H9 (cell line): ENCODE results near the gene BCKDHA. TPM values are rescaled to one million over a fixed set of nuclear protein-coding genes. Genes with fewer than 3 reads are reported as not detected.

ENCODE experiments used
- DNase-seq: peaks from one replicate; pipeline ENCODE4 v3.0.0-alpha.2; 2017
- H2AFZ ChIP-seq: one replicate; pipeline ENCODE4 v1.6.1; 2013; ENCODE audit warnings: mild to moderate bottlenecking, low read length, control low read depth, moderate library complexity
- H2AK5ac ChIP-seq: 2 replicates; pipeline ENCODE4 v1.6.1; 2013; ENCODE audit warnings: low read length, control low read depth, mixed read lengths; ENCODE audit not compliant: insufficient read length
- H2BK120ac ChIP-seq: one replicate; pipeline ENCODE4 v1.6.1; 2013; ENCODE audit warnings: low read depth, mild to moderate bottlenecking, low read length, control low read depth, inconsistent platforms; ENCODE audit not compliant: poor library complexity, severe bottlenecking
- H2BK12ac ChIP-seq: 2 replicates; pipeline ENCODE4 v1.6.1; 2013; ENCODE audit warnings: low read length, control low read depth, mixed read lengths, low read depth; ENCODE audit not compliant: insufficient read length
- H2BK15ac ChIP-seq: 2 replicates; pipeline ENCODE4 v1.6.1; 2013; ENCODE audit warnings: low read depth, low read length, control low read depth
- H2BK20ac ChIP-seq: one replicate; pipeline ENCODE4 v1.6.1; 2013; ENCODE audit warnings: low read depth, mild to moderate bottlenecking, low read length, control low read depth, inconsistent platforms; ENCODE audit not compliant: poor library complexity, severe bottlenecking
- H2BK5ac ChIP-seq: 2 replicates; pipeline ENCODE4 v1.6.1; 2013; ENCODE audit warnings: low read length, control low read depth, mixed read lengths; ENCODE audit not compliant: insufficient read length
- H3K14ac ChIP-seq: 2 replicates; pipeline ENCODE4 v1.6.1; 2013; ENCODE audit warnings: low read length, control low read depth; ENCODE audit not compliant: insufficient read depth
- H3K18ac ChIP-seq: 2 replicates; pipeline ENCODE4 v1.6.1; 2013; ENCODE audit warnings: low read depth, mild to moderate bottlenecking, mixed read lengths, low read length, control low read depth; ENCODE audit not compliant: insufficient read length
- H3K23ac ChIP-seq: 2 replicates; pipeline ENCODE4 v1.6.1; 2013; ENCODE audit warnings: low read length, control low read depth, mixed read lengths, low read depth; ENCODE audit not compliant: insufficient read length
- H3K23me2 ChIP-seq: 2 replicates; pipeline ENCODE4 v1.6.1; 2013; ENCODE audit warnings: low read depth, mild to moderate bottlenecking, mixed read lengths, low read length, control low read depth; ENCODE audit not compliant: insufficient read length, poor library complexity, severe bottlenecking
- H3K27ac ChIP-seq: 2 replicates; pipeline ENCODE4 v1.5.1; 2013; ENCODE audit warnings: low read length, control low read depth, mixed read lengths, low read depth; ENCODE audit not compliant: insufficient read length
- H3K27me3 ChIP-seq: 2 replicates; pipeline ENCODE4 v1.6.1; 2013; ENCODE audit warnings: low read length, control low read depth, inconsistent platforms; ENCODE audit not compliant: insufficient read depth
- H3K4ac ChIP-seq: 2 replicates; pipeline ENCODE4 v1.6.1; 2013; ENCODE audit warnings: low read depth, mild to moderate bottlenecking, control low read depth, inconsistent platforms, low read length, moderate library complexity
- H3K4me1 ChIP-seq: 2 replicates; pipeline ENCODE4 v1.6.1; 2013; ENCODE audit warnings: low read length, control low read depth, inconsistent platforms; ENCODE audit not compliant: insufficient read depth
- H3K4me2 ChIP-seq: 2 replicates; pipeline ENCODE4 v1.6.1; 2013; ENCODE audit warnings: low read length, control low read depth, mixed read lengths; ENCODE audit not compliant: insufficient read length, insufficient read depth
- H3K56ac ChIP-seq: 2 replicates; pipeline ENCODE4 v1.6.1; 2013; ENCODE audit warnings: low read depth, mild to moderate bottlenecking, mixed read lengths, low read length, control low read depth; ENCODE audit not compliant: insufficient read length
- H3K79me1 ChIP-seq: 2 replicates; pipeline ENCODE4 v1.6.1; 2013; ENCODE audit warnings: low read depth, mild to moderate bottlenecking, moderate library complexity, low read length, control low read depth, inconsistent platforms; ENCODE audit not compliant: insufficient read depth, poor library complexity, severe bottlenecking
- H3K79me2 ChIP-seq: 2 replicates; pipeline ENCODE4 v1.6.1; 2013; ENCODE audit warnings: low read length, control low read depth, inconsistent platforms; ENCODE audit not compliant: insufficient read depth
- H3K9ac ChIP-seq: 2 replicates; pipeline ENCODE4 v1.6.1; 2013; ENCODE audit warnings: low read length, control low read depth, mixed read lengths; ENCODE audit not compliant: insufficient read length; ENCODE audit errors: extremely low read depth
- H3K9me3 ChIP-seq: one replicate; pipeline ENCODE4 v1.6.1; 2013; ENCODE audit warnings: low read depth, low read length, inconsistent platforms; ENCODE audit not compliant: control insufficient read depth
- H3T11ph ChIP-seq: one replicate; pipeline ENCODE4 v1.6.1; 2013; ENCODE audit warnings: mild to moderate bottlenecking, low read length, control low read depth, inconsistent platforms
- H4K20me1 ChIP-seq: one replicate; pipeline ENCODE4 v1.6.1; 2013; ENCODE audit not compliant: control insufficient read depth, insufficient read length, insufficient read depth
- H4K5ac ChIP-seq: 2 replicates; pipeline ENCODE4 v1.6.1; 2013; ENCODE audit warnings: low read depth, mild to moderate bottlenecking, mixed read lengths, low read length, control low read depth; ENCODE audit not compliant: insufficient read length
- H4K8ac ChIP-seq: replicated peaks from 2 replicates; pipeline ENCODE4 v1.6.1; 2013; ENCODE audit warnings: low read length, control low read depth, mixed read lengths, low read depth; ENCODE audit not compliant: insufficient read length
- H4K91ac ChIP-seq: 2 replicates; pipeline ENCODE4 v1.6.1; 2013; ENCODE audit warnings: low read depth, mild to moderate bottlenecking, moderate library complexity, mixed read lengths, low read length, control low read depth; ENCODE audit not compliant: insufficient read length
- H3K27ac Mint-ChIP-seq, 3 experiments: 2 replicates in 2 of 3; 3 replicates in 1 of 3; pipeline ENCODE4 v1.8.0; 2020 to 2021; ENCODE audit warnings: mixed read lengths in 3 of 3, mild to moderate bottlenecking in 1 of 3, moderate library complexity in 1 of 3
- H3K27me3 Mint-ChIP-seq: 2 replicates; pipeline ENCODE4 v1.8.0; 2021; ENCODE audit warnings: low read depth, mild to moderate bottlenecking, moderate library complexity, mixed read lengths
- H3K36me3 Mint-ChIP-seq, 3 experiments: 2 replicates in 2 of 3; 3 replicates in 1 of 3; pipeline ENCODE4 v1.8.0; 2020 to 2021; ENCODE audit warnings: low read depth in 3 of 3, mixed read lengths in 3 of 3; ENCODE audit not compliant: insufficient read depth in 1 of 3
- H3K4me1 Mint-ChIP-seq, 2 experiments: 2 replicates each; pipeline ENCODE4 v1.8.0; 2020; ENCODE audit warnings: mixed read lengths in 2 of 2
- H3K4me3 Mint-ChIP-seq, 2 experiments: 2 replicates in 1 of 2; 3 replicates in 1 of 2; pipeline ENCODE4 v1.8.0; 2020 to 2021; ENCODE audit warnings: mild to moderate bottlenecking in 2 of 2, mixed read lengths in 2 of 2, moderate library complexity in 1 of 2
- H3K9me3 Mint-ChIP-seq, 2 experiments: 2 replicates in 1 of 2; 3 replicates in 1 of 2; pipeline ENCODE4 v1.8.0; 2020; ENCODE audit warnings: mild to moderate bottlenecking in 2 of 2, mixed read lengths in 2 of 2, moderate library complexity in 1 of 2
- CTCF ChIP-seq: fragments of 200-600 bp; sonication (generic); conservative IDR thresholded peaks from 3 replicates; pipeline ENCODE4 v1.8.0; 2021; ENCODE audit warnings: antibody characterized with exemption, mild to moderate bottlenecking
- WGBS: extraction: QIAGEN DNeasy Blood & Tissue Kit; methylation state at CpG from one replicate; pipeline ENCODE4 v1.1.7; 2013; ENCODE audit warnings: missing lambda C conversion rate, low lambda C conversion rate, mixed read lengths; ENCODE audit not compliant: insufficient read length; ENCODE audit errors: extremely low coverage; 5-methylcytosine and 5-hydroxymethylcytosine counted together
- total RNA-seq: library from RNA; stranded (reverse); gene quantifications from 2 replicates; pipeline ENCODE4 v1.2.1, GENCODE V29; 2021

BCKDHA gene
- total RNA-seq, 1 experiment from 2014 or later = 21.1 TPM

GRCh38 chr19:41366089-41366488 lies 31.5 kb upstream of the BCKDHA start:
- Histone ChIP-seq H3K79me2 (no peaks in the 10 kb centered on the region), H4K5ac (no peak overlapping the region), H4K91ac (no peak overlapping the region), H3K18ac (no peak overlapping the region), H3K27me3 (no peaks in the 10 kb centered on the region), H2BK120ac (no peak overlapping the region), H4K20me1 (no peaks in the 10 kb centered on the region), H3K79me1 (no peaks in the 10 kb centered on the region), H4K8ac (no peak overlapping the region), H2BK12ac (no peak overlapping the region), H2AK5ac (no peak overlapping the region), H3K9me3 (no peaks in the 10 kb centered on the region), H3K23me2 (peaks cover 8% of the 10 kb centered on the region), H3K4me1 (no peaks in the 10 kb centered on the region), H3K23ac (no peak overlapping the region), H2BK5ac (no peak overlapping the region), H2AFZ (no peak overlapping the region), H2BK20ac (no peak overlapping the region), H3K27ac (no peak overlapping the region), H3K14ac (no peak overlapping the region), H3K9ac (no peak overlapping the region), H3K56ac (no peak overlapping the region), H2BK15ac (no peak overlapping the region), H3K4me2 (no peak overlapping the region), H3K4ac (no peak overlapping the region), H3T11ph (no peak overlapping the region)
- TF ChIP-seq CTCF = peak; percentile 57
- H3K27ac Mint-ChIP-seq = peak overlapping the region in 1 of 3 experiments; percentile 40; a peak in 1 of 7 replicates
- DNase-seq = no peak
- H3K27me3 Mint-ChIP-seq = no peaks in the 10 kb centered on the region
- peak overlapping the region in 1 of 2 experiments; percentile 15; a peak in 3 of 5 replicates for H3K4me3 Mint-ChIP-seq
- no peaks in the 10 kb centered on the region for H3K9me3 Mint-ChIP-seq
- H3K4me1 Mint-ChIP-seq = peaks cover 2 to 8% of the 10 kb centered on the region in 2 experiments; a peak in 2 of 4 replicates
- no peaks in the 10 kb centered on the region; a peak in 1 of 7 replicates for H3K36me3 Mint-ChIP-seq
- no CpG with 5 or more reads among the region's 1 CpG for WGBS
